Progenitor cell of endocrine pancreas (in vitro differentiated cells): ENCODE results near the gene FOXP1. TPM values are rescaled to one million over a fixed set of nuclear protein-coding genes. Genes with fewer than 3 reads are reported as not detected.

ENCODE experiments used
- DNase-seq: peaks from one replicate; pipeline ENCODE4 v3.0.0; 2021; ENCODE audit warnings: low spot score; ENCODE audit not compliant: unreplicated experiment
- H3K27ac Mint-ChIP-seq: 2 replicates; pipeline ENCODE4 v1.8.0; 2021; ENCODE audit warnings: mild to moderate bottlenecking, moderate library complexity, mixed read lengths
- H3K27me3 Mint-ChIP-seq: 2 replicates; pipeline ENCODE4 v1.8.0; 2021; ENCODE audit warnings: mixed read lengths
- H3K36me3 Mint-ChIP-seq: 2 replicates; pipeline ENCODE4 v1.8.0; 2022; ENCODE audit warnings: mixed read lengths; ENCODE audit not compliant: insufficient read depth
- H3K4me1 Mint-ChIP-seq: 2 replicates; pipeline ENCODE4 v1.8.0; 2021; ENCODE audit warnings: low read depth, mixed read lengths
- H3K4me3 Mint-ChIP-seq: 2 replicates; pipeline ENCODE4 v1.8.0; 2021; ENCODE audit warnings: low read depth, mild to moderate bottlenecking, moderate library complexity, mixed read lengths
- H3K9me3 Mint-ChIP-seq: 2 replicates; pipeline ENCODE4 v1.8.0; 2021; ENCODE audit warnings: low read depth, mixed read lengths
- CTCF ChIP-seq: fragments of 200-600 bp; sonication (generic); IDR thresholded peaks from one replicate; pipeline ENCODE4 v1.5.0; 2021; ENCODE audit warnings: antibody characterized with exemption, mild to moderate bottlenecking; ENCODE audit not compliant: unreplicated experiment
- total RNA-seq: library from RNA; stranded (reverse); gene quantifications from 2 replicates; pipeline ENCODE4 v1.2.1, GENCODE V29; 2021

Gene FOXP1
- total RNA-seq, 1 donor from 2014 or later = 242 TPM

- TF ChIP-seq CTCF = no peak
- H3K9me3 Mint-ChIP-seq = peaks cover 11% of the 10 kb centered on the region
Observed at GRCh38 chr3:71491154-71491752, 92.3 kb downstream of the FOXP1 start.

GRCh38 chr3:71490692-71491091, 92.8 kb downstream of the FOXP1 start:
- Mint-ChIP-seq H3K27me3 (no peaks in the 10 kb centered on the region), H3K27ac (no peak overlapping the region), H3K36me3 (peaks cover 40% of the 10 kb centered on the region), H3K4me3 (no peak overlapping the region), H3K4me1 (peaks cover 5% of the 10 kb centered on the region), H3K9me3 (peaks cover 11% of the 10 kb centered on the region)
- no peak for TF ChIP-seq CTCF
- no peak for DNase-seq

More at GRCh38 chr3:71491154-71491752, 92.3 kb downstream of the FOXP1 start:
- Mint-ChIP-seq H3K27ac (no peak overlapping the region), H3K4me1 (peaks cover 9% of the 10 kb centered on the region), H3K36me3 (peaks cover 41% of the 10 kb centered on the region), H3K27me3 (no peaks in the 10 kb centered on the region), H3K4me3 (no peak overlapping the region)
- DNase-seq = no peak

GRCh38 chr3:71489315-71489761, 94.2 kb downstream of the FOXP1 start:
- Mint-ChIP-seq H3K9me3 (peaks cover 11% of the 10 kb centered on the region), H3K27me3 (no peaks in the 10 kb centered on the region), H3K4me3 (no peak overlapping the region), H3K27ac (no peak overlapping the region), H3K36me3 (peaks cover 36% of the 10 kb centered on the region), H3K4me1 (no peaks in the 10 kb centered on the region)
- DNase-seq = no peak
- no peak for TF ChIP-seq CTCF

GRCh38 chr3:71488882-71489281, 94.6 kb downstream of the FOXP1 start:
- no peak for DNase-seq
- H3K9me3 Mint-ChIP-seq = peaks cover 11% of the 10 kb centered on the region
- no peak for TF ChIP-seq CTCF
- H3K27ac Mint-ChIP-seq = no peak overlapping the region
- no peak overlapping the region for H3K4me3 Mint-ChIP-seq
- H3K36me3 Mint-ChIP-seq = peaks cover 36% of the 10 kb centered on the region
- no peaks in the 10 kb centered on the region for H3K27me3 Mint-ChIP-seq
- peaks cover 1% of the 10 kb centered on the region for H3K4me1 Mint-ChIP-seq

GRCh38 chr3:71488391-71488809, 95.1 kb downstream of the FOXP1 start:
- H3K9me3 Mint-ChIP-seq = peaks cover 11% of the 10 kb centered on the region
- DNase-seq = no peak
- H3K4me3 Mint-ChIP-seq = no peak overlapping the region
- H3K36me3 Mint-ChIP-seq = peaks cover 35% of the 10 kb centered on the region
- no peak overlapping the region for H3K27ac Mint-ChIP-seq
- no peaks in the 10 kb centered on the region for H3K27me3 Mint-ChIP-seq
- peaks cover 3% of the 10 kb centered on the region for H3K4me1 Mint-ChIP-seq
- no peak for TF ChIP-seq CTCF
